A549 (cell line): Measurements from ENCODE around the gene CMIP.
A peak's percentile ranks its signal among the peaks of the same experiment; 100 is the strongest.

Experiments
- CHD2 ChIP-seq: fragments of 150-350 bp; IDR thresholded peaks from 2 replicates; pipeline ENCODE4 v1.6.1; 2014; ENCODE audit warnings: low read length; ENCODE audit not compliant: partially characterized antibody
- ELK1 ChIP-seq: fragments of 150-350 bp; IDR thresholded peaks from 2 replicates; pipeline ENCODE4 v1.6.1; 2014; ENCODE audit warnings: low read depth, mild to moderate bottlenecking, low read length
- PHF8 ChIP-seq: fragments of 200-600 bp; sonication (generic); IDR thresholded peaks from 2 replicates; pipeline ENCODE4 v1.6.1; 2016; ENCODE audit warnings: low read depth, mild to moderate bottlenecking, antibody characterized with exemption, moderate library complexity, borderline replicate concordance
- REST ChIP-seq: fragments of 200-600 bp; sonication (generic); IDR thresholded peaks from 2 replicates; pipeline ENCODE4 v1.6.1; 2016; ENCODE audit warnings: antibody characterized with exemption, mild to moderate bottlenecking, moderate library complexity
- SMC3 ChIP-seq: fragments of >200 bp; sonication (Bioruptor Twin); formaldehyde crosslinking; IDR thresholded peaks from 3 replicates; pipeline ENCODE4 v1.6.1; 2018; ENCODE audit warnings: inconsistent platforms
- SREBF2 ChIP-seq: fragments of 450-650 bp; IDR thresholded peaks from 2 replicates; pipeline ENCODE4 v1.6.1; 2014; ENCODE audit warnings: mild to moderate bottlenecking, moderate library complexity
- TF ChIP-seq, protein P1 (sequence below): fragments of >200 bp; sonication (Bioruptor Twin); formaldehyde crosslinking; IDR thresholded peaks from 3 replicates; pipeline ENCODE4 v1.5.1; 2016

GRCh38 chr16:81429045-81429521 is 15.5 kb upstream of the CMIP start:
- TF ChIP-seq REST (no peak), PHF8 (no peak), ELK1 (no peak), SREBF2 (no peak), SMC3 (peak; percentile 28; the same call in 1 of the 3 replicates), CHD2 (no peak)
- TF ChIP-seq, protein P1, sequence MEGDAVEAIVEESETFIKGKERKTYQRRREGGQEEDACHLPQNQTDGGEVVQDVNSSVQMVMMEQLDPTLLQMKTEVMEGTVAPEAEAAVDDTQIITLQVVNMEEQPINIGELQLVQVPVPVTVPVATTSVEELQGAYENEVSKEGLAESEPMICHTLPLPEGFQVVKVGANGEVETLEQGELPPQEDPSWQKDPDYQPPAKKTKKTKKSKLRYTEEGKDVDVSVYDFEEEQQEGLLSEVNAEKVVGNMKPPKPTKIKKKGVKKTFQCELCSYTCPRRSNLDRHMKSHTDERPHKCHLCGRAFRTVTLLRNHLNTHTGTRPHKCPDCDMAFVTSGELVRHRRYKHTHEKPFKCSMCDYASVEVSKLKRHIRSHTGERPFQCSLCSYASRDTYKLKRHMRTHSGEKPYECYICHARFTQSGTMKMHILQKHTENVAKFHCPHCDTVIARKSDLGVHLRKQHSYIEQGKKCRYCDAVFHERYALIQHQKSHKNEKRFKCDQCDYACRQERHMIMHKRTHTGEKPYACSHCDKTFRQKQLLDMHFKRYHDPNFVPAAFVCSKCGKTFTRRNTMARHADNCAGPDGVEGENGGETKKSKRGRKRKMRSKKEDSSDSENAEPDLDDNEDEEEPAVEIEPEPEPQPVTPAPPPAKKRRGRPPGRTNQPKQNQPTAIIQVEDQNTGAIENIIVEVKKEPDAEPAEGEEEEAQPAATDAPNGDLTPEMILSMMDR: peak; percentile 39
